K562 (cell line): Measurements from ENCODE around the gene RTL10. TPM values are rescaled to one million over a fixed set of nuclear protein-coding genes. Genes with fewer than 3 reads are reported as not detected.

Experiments
- CGGBP1 ChIP-seq: fragments of 250-450 bp; sonication (Bioruptor Pico); IDR thresholded peaks from 2 replicates; pipeline ENCODE4 v1.9.0; 2021; ENCODE audit warnings: mild to moderate bottlenecking
- HDAC8 ChIP-seq: fragments of 450-650 bp; IDR thresholded peaks from 2 replicates; pipeline ENCODE4 v1.6.1; 2016; ENCODE audit warnings: mild to moderate bottlenecking, missing genetic modification characterization, moderate library complexity, missing compliant biosample characterization
- KDM5B ChIP-seq: fragments of 200-600 bp; sonication (generic); IDR thresholded peaks from 2 replicates; pipeline ENCODE4 v1.6.1; 2012; ENCODE audit warnings: low read depth, mild to moderate bottlenecking, moderate library complexity, low read length, control low read depth, inconsistent platforms; ENCODE audit not compliant: insufficient replicate concordance
- MCM7 ChIP-seq, 2 experiments: fragments of 450-650 bp; IDR thresholded peaks; 2 replicates each; pipeline ENCODE4 v1.6.1; 2016 to 2018
- TAF1 ChIP-seq: IDR thresholded peaks from 2 replicates; pipeline ENCODE4 v1.6.1; 2011; ENCODE audit warnings: mild to moderate bottlenecking, low read length, moderate library complexity; ENCODE audit not compliant: insufficient read depth, control insufficient read depth, severe bottlenecking; ENCODE audit errors: extremely low read depth
- TCF7 ChIP-seq: sonication (generic); IDR thresholded peaks from 2 replicates; pipeline ENCODE4 v1.6.1; 2016; ENCODE audit warnings: antibody characterized with exemption, borderline replicate concordance
- ZBTB9 ChIP-seq: fragments of 450-650 bp; formaldehyde crosslinking; IDR thresholded peaks from 2 replicates; pipeline ENCODE4 v1.4.0; 2020; ENCODE audit warnings: mild to moderate bottlenecking, moderate library complexity
- ZKSCAN3 ChIP-seq: fragments of 250-450 bp; sonication (Bioruptor Pico); IDR thresholded peaks from 2 replicates; pipeline ENCODE4 v1.4.0; 2020
- ZNF644 ChIP-seq: fragments of 200-800 bp; sonication (Bioruptor generic); IDR thresholded peaks from 2 replicates; pipeline ENCODE4 v1.6.1; 2016; ENCODE audit warnings: low read depth, missing genetic modification characterization, missing compliant biosample characterization
- polyA plus RNA-seq, 8 experiments: library from polyadenylated mRNA; depleted of rRNA in 4 of 8; stranded (reverse) in 5 of 8; unstranded in 3 of 8; fragments of >200 nt; fragmentation: Nextera tagmentation in 2 of 8; fragmentation: Illumina TruSeq in 1 of 8; extraction: Ambion mirVana in 2 of 8; extraction: Trizol in 1 of 8; gene quantifications; 2 replicates each; pipeline versions ENCODE4 v1.2.1 to v1.2.3, GENCODE V29; 2011 to 2014; ENCODE audit warnings: inconsistent platforms in 1 of 8, missing spikeins in 1 of 8
- total RNA-seq, 7 experiments: library from RNA; depleted of rRNA in 6 of 7; stranded (reverse); fragments of >200 nt in 6 of 7; fragmentation: Illumina TruSeq in 2 of 7; extraction: Trizol in 2 of 7; gene quantifications; 2 replicates each; pipeline versions ENCODE4 v1.2.1 to v1.2.3, GENCODE V29; 2011 to 2021; ENCODE audit warnings: low replicate concordance in 1 of 7

Gene RTL10
- total and polyA plus RNA-seq, 9 of the 15 experiments (the other 6 are each of a cell fraction or from before 2014, with no cell fraction given) = 19.8 to 75.5 (median 32.5) TPM

GRCh38 chr22:19843857-19844376 is 10.8 kb downstream of the RTL10 start (continued):
- TF ChIP-seq TAF1 (no peak), ZKSCAN3 (CRISPR knock-in tag) (no peak), KDM5B (peak; percentile 29), HDAC8 (tag) (0 out of 2 replicates have a peak, but pooled peaks have one; percentile 52), TCF7 (peak; percentile 20; the same call in 1 of the 2 replicates), ZBTB9 (CRISPR knock-in tag) (no peak), CGGBP1 (CRISPR knock-in tag) (no peak), MCM7 (IDR thresholded peaks at IDR 0.05) (no peak), ZNF644 (tag) (no peak)
